ENCODE data around the gene ACYP1.

Gene ACYP1

DNA sequence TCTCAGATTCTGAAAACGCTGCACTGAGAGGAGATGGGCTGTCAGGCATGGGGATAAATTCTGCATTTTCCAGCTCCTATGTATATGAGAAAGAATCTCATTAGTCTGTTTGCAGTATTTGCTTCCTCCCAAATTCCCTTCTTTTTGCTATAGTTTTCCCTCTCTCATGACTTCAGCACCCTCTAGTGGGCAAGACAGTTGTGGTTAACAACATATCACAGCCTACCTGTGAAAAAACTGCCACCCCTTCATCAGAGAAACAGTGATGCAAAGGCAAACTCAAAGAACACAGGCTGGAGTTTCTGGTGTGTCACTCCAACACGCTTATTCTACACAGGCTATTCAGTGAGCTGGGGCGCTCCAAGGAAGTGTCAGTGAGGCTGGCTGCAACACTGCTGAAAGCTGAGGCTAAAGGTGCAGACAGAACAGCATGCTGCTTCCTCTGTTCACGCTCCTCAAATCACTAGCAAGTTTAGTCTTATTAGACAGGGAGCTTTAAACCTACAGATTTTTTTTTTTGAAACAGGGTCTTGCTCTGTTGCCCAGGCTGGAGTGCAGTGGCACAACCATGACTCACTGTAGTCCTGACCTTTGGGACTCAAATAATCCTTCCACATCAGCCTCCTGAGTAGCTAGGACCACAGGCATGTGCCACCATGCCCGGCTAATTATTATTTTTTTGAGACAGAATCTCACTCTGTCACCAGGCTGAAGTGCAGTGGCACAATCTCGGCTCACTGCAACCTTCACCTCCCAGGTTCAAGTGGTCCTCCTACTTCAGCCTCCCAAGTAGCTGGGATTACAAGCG, 24.9 kb upstream of the ACYP1 start:
- peak; percentile 34 for DNase-seq (ENCODE audit: low spot score)
- in situ Hi-C loops (cut with MboI; ENCODE audit: low pct_unique_long_range_greater_than_20kb, low sequenced_read_pairs, unreplicated experiment), result loop anchor here (25.0 kb wide), 1 partner anchor 226 kb away; no protein-coding TSS in a partner anchor
- TF ChIP-seq CTCF (IDR thresholded peaks at IDR 0.05; ENCODE audit: extremely low read depth, insufficient read depth, missing control alignments), result peak; percentile 68

GRCh38 chr14:75088153-75088552, 24.3 kb upstream of the ACYP1 start:
- no peak for DNase-seq (ENCODE audit: low spot score)
- in situ Hi-C loops (cut with MboI; ENCODE audit: low pct_unique_long_range_greater_than_20kb, low sequenced_read_pairs, unreplicated experiment), result loop anchor here (25.0 kb wide), 1 partner anchor 226 kb away; no protein-coding TSS in a partner anchor
- TF ChIP-seq CTCF (IDR thresholded peaks at IDR 0.05; ENCODE audit: extremely low read depth, insufficient read depth, missing control alignments), result no peak

- no peak for DNase-seq (ENCODE audit: low spot score)
- in situ Hi-C loops (cut with MboI; ENCODE audit: low pct_unique_long_range_greater_than_20kb, low sequenced_read_pairs, unreplicated experiment), result loop anchor here (25.0 kb wide), 1 partner anchor 222 kb away; no protein-coding TSS in a partner anchor
Measured at GRCh38 chr14:75084513-75084912, 20.7 kb upstream of the ACYP1 start.

DNA sequence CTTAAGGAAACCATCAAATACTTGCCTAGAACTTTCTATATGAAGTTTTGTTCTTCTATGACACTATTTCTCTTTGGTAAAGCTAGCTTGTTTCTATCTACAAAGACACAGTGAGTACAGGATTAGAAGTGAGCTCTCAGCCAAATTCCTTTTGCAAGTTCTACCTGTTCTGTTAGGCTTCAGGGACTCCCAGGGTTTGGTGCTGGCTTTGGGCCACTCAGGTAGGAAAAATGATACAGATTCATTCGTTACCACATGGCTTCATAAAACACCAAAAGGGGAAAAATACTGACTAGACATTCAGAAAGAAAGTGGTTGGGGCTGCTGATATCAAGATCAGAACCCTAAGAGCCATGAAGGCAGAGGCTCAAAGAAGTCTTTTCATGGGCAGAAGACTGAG, 19.4 kb upstream of the ACYP1 start:
- no peak for TF ChIP-seq CTCF (IDR thresholded peaks at IDR 0.05; ENCODE audit: extremely low read depth, insufficient read depth, missing control alignments)
- DNase-seq (ENCODE audit: low spot score), result no peak
- in situ Hi-C loops (cut with MboI; ENCODE audit: low pct_unique_long_range_greater_than_20kb, low sequenced_read_pairs, unreplicated experiment), result loop anchor here (25.0 kb wide), 1 partner anchor 221 kb away; no protein-coding TSS in a partner anchor

More at GRCh38 chr14:75084513-75084912, 20.7 kb upstream of the ACYP1 start:
- no peak for TF ChIP-seq CTCF (IDR thresholded peaks at IDR 0.05; ENCODE audit: extremely low read depth, insufficient read depth, missing control alignments)

DNA sequence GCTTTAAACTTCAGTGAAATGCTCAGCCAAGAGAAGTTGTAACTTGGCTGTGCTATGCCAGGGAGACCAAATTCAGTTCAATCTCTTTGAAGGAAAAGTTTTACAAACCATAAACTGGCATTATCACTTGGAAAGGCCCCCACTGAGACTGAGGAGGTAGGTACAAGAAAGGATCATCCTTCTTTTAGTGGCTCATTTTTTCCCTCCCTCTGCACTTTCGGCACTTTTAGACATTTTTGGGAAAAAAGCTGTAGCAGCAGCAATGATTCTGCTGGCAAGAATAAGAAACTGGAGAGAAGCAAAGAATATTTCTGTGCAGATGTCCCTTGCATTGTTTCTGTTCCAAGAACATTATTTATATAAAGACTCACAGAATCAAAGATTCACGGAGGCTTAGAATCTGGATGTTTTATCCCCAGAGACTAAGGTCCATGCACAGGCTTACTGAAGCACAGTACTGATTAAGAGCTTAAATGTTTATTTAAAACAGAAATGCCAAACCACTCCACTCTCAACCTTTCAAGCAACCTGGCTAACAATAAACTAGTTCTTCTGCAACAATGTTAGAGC, 17.9 kb upstream of the ACYP1 start:
- no peak for TF ChIP-seq CTCF (IDR thresholded peaks at IDR 0.05; ENCODE audit: extremely low read depth, insufficient read depth, missing control alignments)
- DNase-seq (ENCODE audit: low spot score), result no peak
- in situ Hi-C loops (cut with MboI; ENCODE audit: low pct_unique_long_range_greater_than_20kb, low sequenced_read_pairs, unreplicated experiment), result loop anchor here (25.0 kb wide), 1 partner anchor 219 kb away; no protein-coding TSS in a partner anchor

GRCh38 chr14:75079521-75079920, 15.7 kb upstream of the ACYP1 start:
- TF ChIP-seq CTCF (IDR thresholded peaks at IDR 0.05; ENCODE audit: extremely low read depth, insufficient read depth, missing control alignments), result no peak
- DNase-seq (ENCODE audit: low spot score), result no peak
- in situ Hi-C loops (cut with MboI; ENCODE audit: low pct_unique_long_range_greater_than_20kb, low sequenced_read_pairs, unreplicated experiment), result loop anchor here (25.0 kb wide), 1 partner anchor 217 kb away; no protein-coding TSS in a partner anchor
